Right hindlimb (tissue), 1 donor: Measurements from ENCODE around the gene NKRF.
"Not testable (repeated sequence)": the region's sequence is repeated elsewhere in the genome, so short reads cannot be mapped to it uniquely, and the experiment has no call there.

Source experiments
- DNase-seq: peaks from one replicate; pipeline ENCODE4 v3.0.0-alpha.2; 2018

Gene NKRF

GRCh38 chrX:119606280-119607017 lies at the start of gene NKRF:
NKRF (minus strand) TSS chrX:119606424.
- DNase-seq, result peak; percentile 93

GRCh38 chrX:119655125-119655524 lies 48.9 kb upstream of the NKRF start:
- peak; percentile 30 for DNase-seq

GRCh38 chrX:119654112-119654531 lies 47.9 kb upstream of the NKRF start:
- peak; percentile 79 for DNase-seq

GRCh38 chrX:119648421-119648775 lies 42.2 kb upstream of the NKRF start:
- no peak for DNase-seq

GRCh38 chrX:119647552-119648420 lies 41.6 kb upstream of the NKRF start:
- DNase-seq, result no peak

GRCh38 chrX:119647089-119647488 lies 40.9 kb upstream of the NKRF start:
- DNase-seq, result no peak

GRCh38 chrX:119646515-119646914 lies 40.3 kb upstream of the NKRF start:
- no peak for DNase-seq

GRCh38 chrX:119643696-119644095 lies 37.5 kb upstream of the NKRF start:
- DNase-seq, result no peak

- no peak for DNase-seq
These were observed 34.5 kb upstream of the NKRF start for GRCh38 chrX:119640731-119641170.

- no peak for DNase-seq
These were observed 32.7 kb upstream of the NKRF start for GRCh38 chrX:119638725-119639471.

- not testable (repeated sequence) for DNase-seq
These were observed 31.2 kb upstream of the NKRF start for GRCh38 chrX:119637421-119637820.

GRCh38 chrX:119636419-119636818 lies 30.2 kb upstream of the NKRF start:
- no peak for DNase-seq

- DNase-seq, result no peak
These were observed 29.6 kb upstream of the NKRF start for GRCh38 chrX:119635799-119636198.

GRCh38 chrX:119635179-119635578 lies 29.0 kb upstream of the NKRF start:
- no peak for DNase-seq

- no peak for DNase-seq
These were observed 19.6 kb upstream of the NKRF start for GRCh38 chrX:119625843-119626242.

- DNase-seq, result no peak
These were observed 18.9 kb upstream of the NKRF start for GRCh38 chrX:119624951-119625668.

- DNase-seq, result no peak
These were observed 18.2 kb upstream of the NKRF start for GRCh38 chrX:119624417-119624816.

- DNase-seq, result peak; percentile 58
These were observed 16.4 kb upstream of the NKRF start for GRCh38 chrX:119622356-119623232.

- no peak for DNase-seq
These were observed 12.2 kb upstream of the NKRF start for GRCh38 chrX:119618439-119618838.

- no peak for DNase-seq
These were observed 11.4 kb upstream of the NKRF start for GRCh38 chrX:119617517-119618164.

- DNase-seq, result no peak
These were observed 8.6 kb upstream of the NKRF start for GRCh38 chrX:119614776-119615175.
